ENCODE data around the gene CSRP2.

CSRP2 gene

DNA sequence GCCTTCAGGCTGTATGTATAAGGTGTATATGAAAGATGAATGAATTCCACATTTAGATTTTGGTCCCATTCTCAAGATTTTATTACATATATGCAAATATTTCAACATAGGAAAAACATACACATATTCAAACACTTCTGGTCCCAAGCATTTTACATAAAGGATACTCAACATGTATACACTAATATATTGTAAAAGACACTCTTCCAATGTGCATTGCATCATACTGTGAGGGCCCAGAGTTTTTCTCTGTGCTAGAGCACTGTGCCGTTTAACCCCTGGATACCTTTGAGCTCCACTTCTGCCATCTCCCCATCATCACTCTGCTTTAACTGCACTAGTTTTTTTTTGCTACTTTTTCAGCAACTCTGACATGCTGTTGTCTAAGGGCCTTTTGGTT, 66.8 kb downstream of the CSRP2 start:
- Histone ChIP-seq H3K36me3 (ENCODE audit: insufficient read depth, low read length) (peaks cover 34% of the 10 kb centered on the region), H2AFZ (ENCODE audit: low read length) (no peak overlapping the region), H3K4me3 (ENCODE audit: low read depth, low read length, poor library complexity, severe bottlenecking) (no peak overlapping the region), H3K27me3 (ENCODE audit: insufficient read depth, low read length) (no peaks in the 10 kb centered on the region), H3K4me2 (ENCODE audit: low read length) (no peak overlapping the region), H3F3A (ENCODE audit: insufficient read depth, low read length) (no peaks in the 10 kb centered on the region), H4K20me1 (ENCODE audit: insufficient read depth, low read length) (no peaks in the 10 kb centered on the region), H3K9ac (ENCODE audit: low read length) (no peak overlapping the region), H3K27ac (ENCODE audit: low read depth, low read length, poor library complexity, severe bottlenecking) (no peak overlapping the region), H3K79me2 (ENCODE audit: insufficient read depth, low read length) (no peaks in the 10 kb centered on the region), H3K9me2 (ENCODE audit: low read depth, low read length) (no peaks in the 10 kb centered on the region), H3K4me1 (ENCODE audit: insufficient read depth, low read length, severe bottlenecking) (no peaks in the 10 kb centered on the region), H3K9me3 (ENCODE audit: low read length) (no peaks in the 10 kb centered on the region)
- TF ChIP-seq EZH2 (IDR thresholded peaks at IDR 0.05; ENCODE audit: borderline replicate concordance, low read length) (no peak), CTCF (IDR thresholded peaks at IDR 0.05; ENCODE audit: low read length) (no peak)

DNA sequence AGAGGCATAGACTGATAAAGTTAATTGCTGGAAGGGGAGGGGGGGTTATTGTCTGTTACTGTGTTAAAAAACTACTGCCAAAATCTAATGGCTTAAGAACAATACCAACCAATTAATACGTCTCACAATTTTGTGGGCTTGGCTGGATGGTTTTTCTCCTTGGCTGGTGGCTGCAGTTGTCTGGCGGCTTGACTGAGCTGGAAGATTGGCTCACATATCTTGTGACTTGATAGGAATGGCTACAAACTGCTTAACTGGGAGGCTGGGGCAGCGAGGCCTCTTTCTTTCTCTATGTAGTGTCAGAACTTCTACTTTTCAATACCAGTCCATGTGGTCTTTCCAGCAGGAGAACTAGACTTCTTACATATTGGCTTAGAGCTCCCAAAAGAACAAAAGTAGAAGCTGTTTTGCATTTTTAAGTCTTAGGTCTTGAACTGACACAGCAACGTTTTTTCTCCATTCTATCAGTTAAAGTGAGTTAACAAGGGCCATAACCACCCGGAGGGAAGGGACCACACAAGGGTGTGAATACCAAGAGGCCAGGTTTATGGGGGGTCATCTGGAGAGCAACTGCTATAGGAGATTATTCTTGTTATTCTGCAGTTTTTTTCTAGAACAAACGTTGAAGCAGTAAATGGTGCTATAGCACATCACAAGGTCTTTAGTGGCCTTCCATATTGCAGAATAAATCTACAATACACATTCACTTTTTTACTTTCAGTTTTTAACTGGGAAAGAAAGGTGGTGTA, 68.0 kb downstream of the CSRP2 start:
- H3K79me2 ChIP-seq (ENCODE audit: insufficient read depth, low read length), result no peaks in the 10 kb centered on the region
- no peaks in the 10 kb centered on the region for H3F3A ChIP-seq (ENCODE audit: insufficient read depth, low read length)
- H3K27me3 ChIP-seq (ENCODE audit: insufficient read depth, low read length), result no peaks in the 10 kb centered on the region
- H3K27ac ChIP-seq (ENCODE audit: low read depth, low read length, poor library complexity, severe bottlenecking), result no peak overlapping the region
- H3K4me2 ChIP-seq (ENCODE audit: low read length), result no peak overlapping the region
- H3K9me2 ChIP-seq (ENCODE audit: low read depth, low read length), result no peaks in the 10 kb centered on the region
- H3K4me3 ChIP-seq (ENCODE audit: low read depth, low read length, poor library complexity, severe bottlenecking), result no peak overlapping the region
- TF ChIP-seq EZH2 (IDR thresholded peaks at IDR 0.05; ENCODE audit: borderline replicate concordance, low read length), result no peak
- no peak for TF ChIP-seq CTCF (IDR thresholded peaks at IDR 0.05; ENCODE audit: low read length)
- no peak overlapping the region for H3K9ac ChIP-seq (ENCODE audit: low read length)
- no peak overlapping the region for H2AFZ ChIP-seq (ENCODE audit: low read length)
- no peaks in the 10 kb centered on the region for H4K20me1 ChIP-seq (ENCODE audit: insufficient read depth, low read length)
- no peaks in the 10 kb centered on the region for H3K9me3 ChIP-seq (ENCODE audit: low read length)
- no peaks in the 10 kb centered on the region for H3K4me1 ChIP-seq (ENCODE audit: insufficient read depth, low read length, severe bottlenecking)
- H3K36me3 ChIP-seq (ENCODE audit: insufficient read depth, low read length), result peaks cover 38% of the 10 kb centered on the region; the same call in 1 of the 2 replicates

Data from OCI-LY1 (cell line).